ENCODE results near the gene SMAD9. TPM values are rescaled to one million over a fixed set of nuclear protein-coding genes. Genes with fewer than 3 reads are reported as not detected.

The SMAD9 gene
- total RNA-seq, 4 donors from 2014 or later = 4.8 to 10.7 (median 6.6) TPM

- TF ChIP-seq CTCF (IDR thresholded peaks at IDR 0.05; ENCODE audit: low read depth) = no peak
Observed at GRCh38 chr13:36918246-36919131, 1.5 kb downstream of the SMAD9 start.

DNA sequence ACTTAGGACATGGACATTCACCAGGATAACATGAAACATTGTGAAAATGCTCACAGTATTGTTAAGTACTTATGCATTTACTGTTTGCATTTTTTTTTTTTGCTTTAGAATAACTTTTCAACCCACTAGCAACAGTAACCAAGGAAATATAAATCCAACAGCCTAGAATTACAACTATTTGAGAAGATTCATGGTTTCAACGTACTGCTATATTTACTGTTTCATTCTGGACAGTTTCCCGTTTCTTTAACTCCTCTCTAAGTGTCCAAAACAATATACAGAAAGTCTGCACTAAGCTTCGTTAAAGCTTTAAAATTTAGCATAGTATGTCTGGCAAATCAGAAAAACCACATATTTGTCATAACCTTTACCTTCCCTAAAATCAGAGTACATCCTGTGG, 2.7 kb downstream of the SMAD9 start:
- no peak for TF ChIP-seq CTCF (IDR thresholded peaks at IDR 0.05; ENCODE audit: low read depth)

DNA sequence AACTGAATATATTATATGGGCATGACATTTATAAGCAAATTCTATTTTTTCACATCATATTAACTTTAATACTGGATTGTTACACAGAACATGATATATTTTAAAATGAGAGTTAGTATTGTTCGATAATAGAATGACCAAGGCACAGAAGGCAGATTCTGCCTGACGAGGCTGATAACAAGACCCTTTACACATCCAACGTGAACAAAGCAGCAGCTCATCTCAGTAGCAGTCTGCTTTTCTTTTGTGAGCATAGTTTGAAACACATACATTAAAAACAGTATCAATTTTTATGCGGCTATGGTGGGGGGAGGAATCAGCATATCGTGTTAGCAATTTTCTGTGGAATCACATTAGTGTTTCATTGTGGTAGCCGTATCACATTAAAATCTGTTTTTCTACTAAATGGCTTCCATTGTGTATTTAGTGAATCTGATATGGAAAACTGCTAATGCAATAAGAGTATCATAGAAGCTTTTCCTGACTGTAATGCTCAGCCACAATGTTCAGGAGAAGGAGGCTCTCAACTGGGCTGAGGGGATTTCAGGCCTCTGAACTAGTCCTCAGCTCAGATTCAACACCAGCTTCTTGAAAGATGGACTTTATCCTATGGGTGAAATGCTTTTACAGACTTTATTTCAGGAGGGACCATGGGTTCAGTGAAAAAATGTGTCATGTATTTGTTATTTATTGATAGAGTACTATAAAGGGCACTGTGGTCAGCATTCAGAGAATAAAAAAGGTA, 4.0 kb downstream of the SMAD9 start:
- TF ChIP-seq CTCF (IDR thresholded peaks at IDR 0.05; ENCODE audit: low read depth) = no peak

- TF ChIP-seq CTCF (IDR thresholded peaks at IDR 0.05; ENCODE audit: low read depth) = no peak
Observed at GRCh38 chr13:36915106-36915505, 4.9 kb downstream of the SMAD9 start.

DNA sequence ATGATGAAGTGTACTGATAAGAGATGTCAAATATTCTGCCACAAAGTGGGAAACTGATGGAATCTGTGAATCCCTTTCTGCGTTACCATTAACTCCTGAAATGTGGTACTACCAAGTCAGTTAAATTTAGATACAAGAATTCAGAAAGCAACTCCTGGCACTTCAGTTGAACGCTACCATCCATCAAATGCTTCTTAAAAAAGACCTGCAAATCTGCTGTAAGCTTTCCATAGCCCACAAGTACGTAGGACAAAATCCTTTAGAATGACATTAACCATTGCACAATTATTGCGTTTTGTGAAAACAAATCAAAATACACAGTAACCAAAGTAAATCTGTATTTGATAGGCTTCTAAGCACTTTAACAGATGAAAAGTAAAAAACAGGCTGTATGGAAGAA, 5.4 kb downstream of the SMAD9 start:
- TF ChIP-seq CTCF (IDR thresholded peaks at IDR 0.05; ENCODE audit: low read depth) = no peak

DNA sequence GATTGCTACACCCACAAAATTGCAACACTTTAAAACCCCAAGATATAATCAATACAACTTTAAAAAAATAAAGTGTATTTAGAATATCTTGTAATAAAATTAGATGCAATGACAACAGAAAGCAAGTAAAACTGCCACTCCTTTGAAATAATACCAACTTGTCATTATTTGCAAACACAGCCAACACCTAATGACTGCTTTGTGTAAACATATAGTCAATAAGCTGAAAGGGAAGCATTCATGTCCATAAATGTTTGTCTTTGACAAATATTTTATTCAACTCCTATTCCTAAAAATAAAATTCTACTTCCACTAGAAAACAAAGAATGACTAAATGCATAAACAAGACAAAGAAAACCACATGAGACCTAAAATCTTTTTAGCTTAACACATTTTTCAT, 6.6 kb downstream of the SMAD9 start:
- no peak for TF ChIP-seq CTCF (IDR thresholded peaks at IDR 0.05; ENCODE audit: low read depth)

- no peak for TF ChIP-seq CTCF (IDR thresholded peaks at IDR 0.05; ENCODE audit: low read depth)
Observed at GRCh38 chr13:36912973-36913372, 7.1 kb downstream of the SMAD9 start.

Measured in subcutaneous adipose tissue (tissue), 4 donors.